OCI-M1 (cell line): Measurements from ENCODE around the gene ATXN1.
A peak's percentile ranks its signal among the peaks of the same experiment; 100 is the strongest.

Experiments used
- DNase-seq: peaks from one replicate; lab custom pipeline; 2025; lab: John Stamatoyannopoulos, UW

ATXN1 gene

DNA sequence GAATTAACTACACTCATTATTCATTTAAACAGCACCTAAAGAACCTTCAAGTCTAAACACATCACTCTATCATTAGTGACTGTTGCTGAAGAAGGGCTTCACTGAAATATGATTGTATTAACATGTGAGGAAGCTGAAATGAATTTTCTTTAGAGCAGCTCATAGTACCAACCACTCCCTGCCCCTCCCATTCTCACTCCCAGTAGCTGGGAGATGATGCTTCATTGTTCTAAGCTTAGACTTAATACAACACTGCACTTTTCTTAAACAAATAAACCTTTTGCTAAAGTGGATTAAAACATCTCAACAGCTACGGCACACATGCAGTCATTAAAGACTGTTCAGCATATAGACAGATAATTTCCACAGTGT lies 63.1 kb downstream of the ATXN1 start:
- no peak for DNase-seq

DNA sequence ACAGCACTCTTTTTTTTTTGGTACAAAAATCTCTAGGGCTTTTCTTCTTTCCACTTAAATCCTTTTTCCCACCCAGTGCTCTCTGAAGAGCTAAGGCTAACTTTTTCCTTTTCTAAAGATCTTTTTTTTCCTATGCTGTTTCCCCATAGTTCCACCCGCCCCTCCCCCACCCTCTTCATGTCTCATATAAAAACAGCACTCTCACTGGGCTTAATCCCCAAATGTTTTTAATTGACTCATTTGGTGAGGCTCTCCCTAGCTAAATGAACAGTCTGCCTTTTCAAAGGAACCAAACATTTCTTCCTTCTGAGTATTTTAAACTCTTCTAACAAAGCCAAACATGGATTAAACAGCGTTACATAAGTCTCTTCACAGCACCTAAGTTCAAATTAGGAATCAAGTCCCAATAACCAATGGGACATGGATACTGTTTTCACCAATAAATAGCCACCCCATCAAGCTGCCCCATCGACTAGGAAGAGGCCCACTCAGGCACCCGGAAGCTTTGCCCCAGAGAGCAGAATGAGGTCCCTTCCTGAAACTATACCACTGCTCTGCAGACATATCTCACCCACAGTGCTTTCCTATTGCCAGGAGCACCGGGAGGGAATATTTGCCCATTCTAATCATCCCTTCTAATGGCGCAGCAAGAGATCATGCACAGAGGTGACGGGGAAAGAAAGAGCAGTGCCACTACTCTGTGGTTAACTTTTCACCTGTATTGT lies 63.7 kb downstream of the ATXN1 start:
- DNase-seq: no peak

DNA sequence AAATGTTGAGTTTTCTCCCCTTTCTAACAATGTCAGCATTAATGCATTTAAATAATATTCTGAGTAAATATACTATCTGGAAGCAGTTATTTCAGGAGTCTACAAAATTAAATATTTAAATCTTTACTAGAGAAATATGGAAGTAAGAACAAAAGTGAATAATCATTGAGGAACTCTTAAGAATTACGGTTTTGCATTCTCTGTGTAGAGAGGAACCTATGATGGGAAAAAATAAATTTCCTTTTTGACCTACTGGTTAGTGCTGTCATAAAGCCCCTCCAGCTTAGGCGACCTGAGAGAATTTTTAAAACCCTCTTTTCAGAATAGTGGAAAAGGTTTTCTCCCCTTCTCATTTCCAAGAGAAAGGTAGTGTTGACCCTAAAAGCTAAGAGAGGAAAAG lies 64.8 kb downstream of the ATXN1 start:
- no peak for DNase-seq

DNA sequence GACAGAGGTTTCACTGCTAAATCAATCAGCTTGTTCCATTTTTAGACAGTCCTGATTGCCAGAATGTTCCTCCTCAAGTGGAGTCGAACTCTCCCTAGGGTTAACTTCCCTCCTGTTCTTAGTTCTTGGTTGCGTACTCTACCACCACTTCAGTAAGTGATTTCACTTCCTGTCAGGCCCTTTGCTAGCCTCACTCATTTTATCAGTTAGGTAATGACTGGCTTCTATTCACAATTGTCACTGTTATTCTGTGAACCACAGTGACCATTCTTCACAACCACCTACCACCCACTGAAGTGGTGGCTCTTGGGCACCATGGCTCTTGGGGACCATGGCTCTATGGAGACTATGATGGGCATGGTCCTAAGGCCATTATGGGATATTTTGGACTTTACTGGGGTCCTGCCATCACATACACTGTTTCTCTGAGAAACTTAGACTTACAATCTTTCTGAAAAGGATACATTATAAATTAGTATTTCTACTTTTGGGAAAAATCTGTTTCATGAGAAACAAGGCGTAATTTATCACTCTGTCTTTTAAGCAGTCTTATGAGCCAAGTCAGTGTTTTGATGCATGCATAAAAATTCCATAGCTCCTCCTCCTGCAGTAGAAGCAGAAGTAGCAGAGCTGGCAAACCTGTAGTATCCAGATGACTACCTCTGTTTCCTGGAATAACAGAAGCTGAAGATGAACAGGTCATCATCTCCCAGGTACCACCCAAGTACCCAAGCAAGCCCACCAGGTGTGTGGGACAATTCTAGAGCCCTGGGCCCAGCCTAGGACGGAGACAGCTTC lies 66.3 kb downstream of the ATXN1 start:
- no peak for DNase-seq

DNA sequence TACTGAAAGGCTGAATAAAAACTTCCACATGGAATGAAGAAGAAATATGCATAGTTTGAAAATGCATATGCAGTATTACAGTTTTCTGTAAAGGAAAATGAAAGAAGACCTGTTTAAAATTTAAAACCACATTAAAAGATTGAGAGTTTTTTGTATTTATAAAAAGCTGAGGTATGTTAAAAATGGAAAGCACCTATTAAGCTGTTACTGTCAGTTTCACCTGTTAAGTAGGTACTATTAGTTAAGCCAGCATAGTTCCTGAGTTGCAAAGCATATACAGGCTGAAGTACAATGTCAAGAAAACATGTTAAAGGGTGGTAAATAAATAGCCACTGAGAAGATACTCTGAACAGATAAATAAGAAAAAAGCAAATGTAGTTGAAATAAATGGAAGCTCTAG lies 69.9 kb downstream of the ATXN1 start:
- no peak for DNase-seq

DNA sequence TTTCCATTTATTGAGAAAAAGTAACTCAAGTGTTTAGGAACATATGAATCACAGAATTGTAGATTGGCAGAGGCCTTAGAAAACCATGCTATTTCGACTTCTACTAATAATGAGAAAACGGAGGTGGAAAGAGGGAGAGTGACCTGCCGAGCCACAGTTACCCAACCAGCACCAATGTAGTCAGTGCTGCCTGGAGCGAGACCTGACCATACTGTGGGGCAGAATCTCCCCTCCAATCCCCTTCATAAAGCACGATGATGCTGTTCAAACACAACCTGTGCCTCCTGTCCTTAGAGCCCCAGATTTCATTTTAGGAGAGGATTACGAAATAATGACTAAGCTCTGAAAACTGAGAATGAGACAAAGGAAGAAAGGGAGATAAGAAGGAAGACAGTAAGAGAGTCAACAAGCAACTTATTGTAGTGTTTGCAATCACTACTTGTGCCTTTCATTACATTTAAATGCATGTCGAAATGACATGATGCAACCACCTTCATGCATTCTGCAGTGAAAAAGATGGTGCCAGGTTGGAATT lies 70.6 kb downstream of the ATXN1 start:
- DNase-seq: peak; percentile 62

DNA sequence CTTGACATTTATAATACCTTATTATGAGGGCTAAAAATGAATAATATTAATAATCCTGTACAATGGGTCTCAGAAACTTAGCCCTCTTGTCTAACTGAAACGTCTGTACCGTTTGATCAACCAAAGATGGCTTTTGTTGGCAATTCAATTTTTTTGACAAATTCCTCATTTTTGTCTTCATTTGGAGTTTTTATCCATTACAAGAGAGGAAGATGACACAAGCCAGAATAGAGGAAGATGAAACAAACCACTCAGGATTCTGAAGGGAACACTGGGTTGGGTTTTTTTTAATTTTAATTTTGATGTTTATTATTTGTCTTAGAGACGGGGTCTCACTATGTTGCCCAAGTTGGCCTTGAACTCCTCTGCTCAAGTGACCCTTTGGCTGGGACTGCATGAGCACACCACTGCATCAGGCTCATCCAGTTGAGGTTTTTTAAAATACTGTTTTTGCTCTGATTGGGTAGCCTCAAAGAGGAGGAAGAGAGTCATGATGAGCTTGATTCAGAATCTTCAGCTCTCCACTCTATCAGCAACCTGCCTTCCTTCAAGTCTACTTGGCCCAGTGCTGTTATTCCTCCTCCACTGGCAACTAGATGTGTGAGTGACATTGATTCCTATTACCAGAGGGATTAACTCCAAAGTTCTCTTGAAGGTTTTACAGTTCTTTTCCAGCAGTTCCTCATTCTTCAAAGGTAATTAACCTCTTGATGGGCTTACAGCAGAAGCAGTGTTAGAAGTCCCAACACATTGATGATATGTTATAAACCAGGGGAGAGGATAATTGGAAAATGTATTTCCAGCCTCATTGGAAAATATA lies 71.3 kb downstream of the ATXN1 start:
- DNase-seq: no peak

DNA sequence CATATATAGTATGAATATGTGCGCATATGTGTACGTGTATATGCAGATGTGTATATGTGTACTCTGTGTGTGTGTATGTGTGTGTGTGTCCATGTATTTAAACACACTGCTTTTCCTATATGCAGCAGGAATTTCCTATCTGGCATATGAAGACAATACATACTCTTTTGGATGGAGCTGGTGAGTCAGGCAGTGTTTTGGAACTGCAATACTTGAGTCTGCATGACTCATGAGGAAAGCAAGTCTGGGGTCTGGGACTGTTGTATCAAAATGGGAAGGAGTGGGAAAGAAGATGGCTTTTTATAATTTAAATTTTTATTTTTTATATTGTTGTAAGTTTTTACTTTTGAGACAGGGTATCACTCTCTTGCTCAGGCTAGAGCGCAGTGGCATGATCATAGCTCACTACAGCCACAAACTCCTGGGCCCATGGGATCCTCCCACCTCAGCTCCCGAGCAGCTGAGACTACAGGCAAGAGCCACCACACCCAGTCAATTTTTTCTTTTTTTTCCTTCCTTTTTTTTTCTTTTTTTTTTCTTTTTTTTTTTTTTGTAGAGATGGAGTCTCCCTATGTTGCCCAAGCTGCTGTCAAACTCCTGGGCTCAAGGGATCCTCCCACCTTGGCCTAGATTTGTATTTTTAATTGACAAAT lies 72.2 kb downstream of the ATXN1 start:
- DNase-seq: no peak

DNA sequence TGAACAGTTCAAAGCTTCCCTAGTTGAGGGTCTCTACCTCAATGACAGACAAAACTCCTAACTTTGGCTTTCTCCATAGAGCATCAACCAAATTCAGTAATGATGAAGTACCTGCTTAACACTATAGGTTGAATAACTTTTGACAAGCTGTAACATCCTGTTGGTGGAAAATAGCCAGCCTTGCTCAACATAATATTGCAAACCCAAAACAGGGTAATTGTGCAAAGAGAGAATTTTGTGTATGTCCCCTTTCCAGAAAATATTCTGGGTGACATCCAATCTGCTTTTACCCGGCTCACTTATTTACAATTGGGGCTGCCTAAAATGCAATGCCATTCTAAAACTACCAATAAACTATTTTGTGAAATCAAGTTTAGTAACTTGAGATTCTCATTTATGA lies 72.8 kb downstream of the ATXN1 start:
- no peak for DNase-seq

DNA sequence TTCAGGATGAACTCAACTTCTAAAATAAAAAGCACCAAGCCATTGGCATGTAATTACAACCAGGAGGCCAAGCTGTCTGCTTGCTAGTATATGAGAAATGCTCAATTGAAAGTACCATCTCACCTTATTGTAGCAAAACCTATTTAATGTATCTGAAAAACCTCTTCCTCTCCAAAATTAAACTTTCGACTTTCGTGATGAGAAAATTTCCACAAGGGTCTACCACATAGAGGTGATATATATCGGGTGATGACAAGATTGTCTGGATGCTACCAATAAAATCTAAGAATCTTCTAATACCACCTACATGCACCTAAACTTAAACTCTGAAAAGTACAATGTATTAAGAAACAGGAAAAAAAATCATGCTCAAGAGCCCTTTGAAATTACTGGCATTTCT lies 74.2 kb downstream of the ATXN1 start:
- DNase-seq: no peak

DNA sequence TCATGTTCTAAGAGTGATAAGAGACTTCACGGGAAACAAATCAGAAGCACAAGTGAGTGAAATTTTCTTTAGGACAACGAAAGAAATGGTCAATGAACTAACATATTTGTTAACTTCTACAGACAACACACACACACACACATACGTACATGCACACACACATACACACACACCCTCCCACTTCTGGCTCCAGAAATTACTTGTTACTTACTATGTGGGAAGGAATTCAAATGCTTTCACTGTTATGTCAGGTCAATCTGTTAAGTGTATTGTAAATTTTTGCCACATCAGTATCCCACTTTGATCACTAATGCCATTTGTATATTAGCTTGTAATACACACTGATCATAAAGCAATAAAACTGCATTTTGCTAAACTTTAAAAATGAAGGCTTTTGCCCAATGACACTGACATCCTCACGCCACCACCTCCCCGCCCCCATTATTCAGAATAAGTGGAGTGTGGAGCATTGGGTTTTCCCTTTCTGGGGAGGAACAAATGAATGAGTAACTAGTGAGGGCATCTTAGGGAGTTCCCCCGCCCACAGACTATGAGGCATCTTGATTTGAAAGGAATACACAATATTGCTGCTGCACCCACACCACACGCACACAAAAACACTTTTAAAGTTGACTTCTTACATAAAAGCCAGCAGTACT lies 76.2 kb downstream of the ATXN1 start:
- no peak for DNase-seq

DNA sequence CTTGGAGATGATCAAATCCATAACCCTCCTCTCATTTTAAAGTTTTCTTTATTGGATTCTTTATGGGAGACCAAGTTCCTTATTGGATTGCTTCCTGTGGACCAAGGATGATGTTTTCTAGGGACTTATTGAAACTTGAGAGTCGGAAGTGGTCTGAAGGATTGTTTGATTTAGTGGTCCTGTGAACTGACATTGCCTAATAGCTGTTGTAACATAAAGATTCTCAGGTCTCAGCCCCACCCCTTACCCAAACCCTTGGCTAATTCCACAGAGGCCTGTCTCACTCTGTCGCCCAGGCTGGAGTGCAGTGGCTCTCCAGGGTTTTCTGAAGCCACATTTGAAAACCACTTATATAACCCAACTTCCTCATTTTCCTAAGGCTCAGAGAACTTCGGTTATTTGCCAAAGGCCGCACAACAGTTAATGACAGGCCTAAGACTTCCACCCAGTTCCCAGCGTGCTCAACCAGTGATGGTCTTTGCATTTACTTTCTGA lies 77.0 kb downstream of the ATXN1 start:
- peak; percentile 90 for DNase-seq

DNA sequence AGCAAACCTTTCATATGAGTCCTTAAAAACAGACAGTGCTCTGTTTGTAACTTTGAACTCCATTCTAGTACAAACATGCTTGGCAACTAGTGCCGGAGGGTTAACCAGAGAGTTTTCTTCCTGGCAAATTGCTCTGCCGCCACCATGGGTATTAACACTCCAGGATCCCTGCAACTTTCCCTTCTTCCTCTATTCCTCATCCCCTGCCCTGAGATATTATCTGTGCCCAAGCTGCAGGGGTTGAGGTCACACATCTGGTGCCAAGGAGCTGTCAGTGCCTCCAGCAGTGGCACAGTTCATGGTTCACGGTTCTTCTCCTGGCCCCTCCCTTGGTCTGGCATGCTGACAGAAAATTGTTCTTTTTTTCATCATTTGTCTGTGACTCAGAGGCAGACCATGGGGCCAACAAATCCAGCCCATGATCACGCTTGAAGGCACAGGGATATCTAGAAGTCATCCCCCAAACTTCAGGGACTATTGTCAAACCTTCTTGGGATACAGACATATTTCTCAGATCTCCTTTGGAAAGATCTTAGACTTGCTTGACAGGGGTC lies 77.5 kb downstream of the ATXN1 start:
- no peak for DNase-seq

DNA sequence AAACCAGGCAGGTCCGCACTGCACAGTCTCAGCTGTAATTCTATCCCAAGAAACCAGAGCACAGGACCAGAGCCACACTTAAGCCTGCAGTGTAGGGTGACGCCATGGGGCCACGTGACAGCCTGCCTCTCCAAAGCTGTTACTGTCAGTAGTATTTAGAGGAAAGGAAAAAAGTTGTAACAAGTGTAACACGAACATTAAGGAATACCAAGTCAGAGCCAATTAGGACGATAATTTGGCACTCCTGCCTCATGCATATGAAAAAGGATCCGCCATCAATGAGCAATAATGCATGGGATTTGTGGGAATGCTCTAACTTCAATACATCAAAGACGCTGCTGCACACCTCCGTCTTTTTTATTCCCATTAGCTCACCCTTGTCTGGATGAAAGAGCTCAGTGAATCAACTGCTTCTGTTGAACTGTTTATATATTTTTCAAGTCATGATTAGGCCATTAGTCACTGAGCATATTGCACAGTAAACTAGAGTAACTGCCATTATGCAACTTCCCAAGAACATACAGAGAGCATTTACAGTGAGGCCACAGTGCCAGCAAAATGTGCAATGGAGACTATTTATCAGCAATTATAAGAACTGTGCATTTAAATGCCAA lies 79.9 kb downstream of the ATXN1 start:
- no peak for DNase-seq

DNA sequence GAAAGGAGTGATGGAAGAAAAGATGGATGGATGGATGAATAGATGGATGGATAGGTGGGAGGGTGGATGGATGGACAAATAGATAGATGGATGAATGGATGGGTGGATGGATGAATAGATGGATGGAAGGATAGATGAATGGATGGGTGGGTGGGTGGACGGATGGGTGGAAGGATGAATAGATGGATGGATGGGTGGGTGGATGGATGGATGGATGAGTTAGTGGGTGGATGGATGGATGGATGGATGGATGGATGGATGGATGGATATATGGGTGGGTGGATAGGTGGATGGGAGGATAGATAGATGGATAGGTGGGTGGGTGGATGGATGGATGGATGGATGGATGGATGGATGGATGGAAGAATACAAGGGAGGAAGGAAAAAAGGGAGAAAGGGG lies 82.2 kb downstream of the ATXN1 start:
- DNase-seq: no peak

DNA sequence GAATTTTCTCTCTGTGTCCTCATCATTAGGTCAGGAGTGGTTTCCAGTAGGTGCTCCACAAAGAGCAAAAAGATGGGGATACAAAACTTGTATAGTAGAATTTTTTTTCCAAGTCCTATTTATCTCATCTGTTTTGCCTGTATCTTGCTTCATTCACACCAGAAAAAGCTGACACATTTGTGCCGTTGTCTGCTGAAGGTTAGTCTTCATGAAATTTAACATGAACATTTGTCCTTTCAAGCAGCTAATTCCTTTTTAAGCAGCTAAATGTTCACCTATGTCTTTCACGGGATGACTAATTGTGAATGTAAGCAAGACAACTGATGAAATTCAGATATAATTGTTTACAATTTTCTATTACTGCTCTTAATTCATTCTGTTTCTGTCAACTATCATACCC lies 83.8 kb downstream of the ATXN1 start:
- no peak for DNase-seq

DNA sequence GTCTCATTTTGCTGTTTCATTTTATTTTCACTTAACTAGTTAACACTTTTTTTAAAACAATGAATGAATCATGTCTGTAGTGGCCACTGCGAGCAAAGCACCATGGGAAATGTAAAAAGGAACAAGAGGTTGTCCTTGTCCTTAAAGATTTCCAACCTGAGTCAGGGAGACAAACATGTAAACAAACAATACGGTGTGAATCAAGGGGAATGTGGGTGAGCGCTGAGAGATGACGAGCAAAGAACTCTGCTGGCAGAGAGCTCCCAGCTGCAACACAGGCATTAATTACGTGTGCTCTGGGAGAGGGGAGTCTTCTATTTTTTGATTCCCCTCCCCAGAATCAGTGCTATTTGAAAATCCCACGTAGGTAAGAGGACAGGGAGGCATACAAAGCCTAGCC lies 84.3 kb downstream of the ATXN1 start:
- no peak for DNase-seq

DNA sequence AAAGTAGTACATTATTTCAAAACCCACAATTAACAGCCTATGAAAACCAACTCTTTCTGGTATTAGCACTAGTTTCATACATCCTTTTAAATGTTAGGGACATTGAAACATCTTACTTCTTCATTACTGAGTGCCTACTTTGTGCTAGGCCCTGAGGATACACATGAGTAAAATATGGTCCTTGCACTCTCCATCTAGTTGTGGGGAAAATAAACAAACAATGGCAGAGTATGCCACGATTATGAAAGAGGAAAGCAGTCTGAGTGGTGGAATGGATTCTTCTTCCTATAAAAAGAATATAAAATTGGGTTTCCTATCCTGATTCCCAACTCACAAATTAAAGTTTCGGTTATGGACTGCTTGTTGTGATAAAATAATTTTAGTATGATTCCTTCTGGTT lies 84.9 kb downstream of the ATXN1 start:
- no peak for DNase-seq

DNA sequence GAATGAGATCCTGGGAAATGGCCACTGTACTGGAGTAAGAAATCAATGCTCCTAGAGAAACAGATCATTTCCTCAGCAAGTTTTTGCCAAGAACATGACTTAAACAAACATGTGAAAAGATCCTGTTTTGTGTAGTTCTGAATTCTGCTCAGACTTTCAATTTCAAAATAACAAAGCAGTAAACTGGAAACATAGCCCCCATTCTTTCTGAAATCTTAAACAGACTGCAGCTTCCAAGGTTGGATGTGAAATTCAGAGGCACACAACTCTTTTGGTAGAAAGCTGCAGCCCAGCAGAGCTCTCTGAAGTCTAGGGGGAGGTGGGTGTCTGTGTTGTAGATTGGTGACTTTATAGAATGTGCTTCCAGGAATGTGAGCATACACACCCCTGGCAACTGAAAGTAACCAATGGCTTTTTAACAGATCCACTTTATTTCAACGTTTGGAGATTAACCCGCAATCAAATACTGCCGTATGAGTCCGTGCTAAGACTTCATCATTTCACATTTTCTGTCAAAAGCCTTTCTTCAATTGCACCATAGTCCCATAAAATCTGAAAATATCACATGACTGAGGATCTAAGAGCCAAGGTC lies 86.4 kb downstream of the ATXN1 start:
- DNase-seq: no peak
